Progenitor cell of endocrine pancreas (in vitro differentiated cells): Measurements from ENCODE around the gene GARS1. TPM values are rescaled to one million over a fixed set of nuclear protein-coding genes. Genes with fewer than 3 reads are reported as not detected.

Experiments
- DNase-seq: peaks from one replicate; pipeline ENCODE4 v3.0.0; 2021; ENCODE audit warnings: low spot score; ENCODE audit not compliant: unreplicated experiment
- H3K27ac Mint-ChIP-seq: 2 replicates; pipeline ENCODE4 v1.8.0; 2021; ENCODE audit warnings: mild to moderate bottlenecking, moderate library complexity, mixed read lengths
- H3K27me3 Mint-ChIP-seq: 2 replicates; pipeline ENCODE4 v1.8.0; 2021; ENCODE audit warnings: mixed read lengths
- H3K36me3 Mint-ChIP-seq: 2 replicates; pipeline ENCODE4 v1.8.0; 2022; ENCODE audit warnings: mixed read lengths; ENCODE audit not compliant: insufficient read depth
- H3K4me1 Mint-ChIP-seq: 2 replicates; pipeline ENCODE4 v1.8.0; 2021; ENCODE audit warnings: low read depth, mixed read lengths
- H3K4me3 Mint-ChIP-seq: 2 replicates; pipeline ENCODE4 v1.8.0; 2021; ENCODE audit warnings: low read depth, mild to moderate bottlenecking, moderate library complexity, mixed read lengths
- H3K9me3 Mint-ChIP-seq: 2 replicates; pipeline ENCODE4 v1.8.0; 2021; ENCODE audit warnings: low read depth, mixed read lengths
- CTCF ChIP-seq: fragments of 200-600 bp; sonication (generic); IDR thresholded peaks from one replicate; pipeline ENCODE4 v1.5.0; 2021; ENCODE audit warnings: antibody characterized with exemption, mild to moderate bottlenecking; ENCODE audit not compliant: unreplicated experiment
- total RNA-seq: library from RNA; stranded (reverse); gene quantifications from 2 replicates; pipeline ENCODE4 v1.2.1, GENCODE V29; 2021

GARS1 gene
- total RNA-seq, 1 donor from 2014 or later, result 117 TPM

DNA sequence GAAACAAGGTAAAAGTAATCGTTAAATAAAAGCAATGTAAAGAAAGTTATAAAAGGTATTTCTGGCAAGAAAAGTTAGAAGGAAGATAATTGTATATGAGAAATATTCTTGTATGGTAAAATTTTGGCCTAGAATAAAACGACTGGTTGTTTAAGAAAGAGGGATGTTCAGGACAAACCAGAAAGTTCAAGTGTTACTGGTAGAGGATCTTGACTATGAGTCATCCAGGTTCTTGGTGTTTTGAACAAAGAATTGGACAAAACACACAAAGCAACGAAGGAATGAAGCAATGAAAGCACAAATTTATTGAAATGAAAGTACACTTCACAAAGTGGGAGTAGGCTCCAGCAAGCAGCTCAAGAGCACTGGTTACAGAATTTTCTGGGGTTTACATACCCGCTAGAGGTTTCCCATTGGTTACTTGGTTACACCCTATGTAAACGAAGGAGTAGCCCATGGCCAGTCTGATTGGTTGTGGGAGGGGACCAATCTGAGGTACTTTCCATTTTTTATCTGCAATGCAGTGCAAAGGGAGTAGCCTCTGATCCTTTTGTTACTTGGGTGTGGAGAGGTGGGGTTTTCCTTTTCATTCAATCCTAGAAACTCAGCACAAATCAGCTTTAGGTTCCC lies 22.4 kb upstream of the GARS1 start:
- H3K4me1 Mint-ChIP-seq, result no peaks in the 10 kb centered on the region
- peaks cover 39% of the 10 kb centered on the region for H3K36me3 Mint-ChIP-seq
- no peaks in the 10 kb centered on the region for H3K27me3 Mint-ChIP-seq
- H3K27ac Mint-ChIP-seq, result no peak overlapping the region
- H3K4me3 Mint-ChIP-seq, result no peak overlapping the region
- DNase-seq, result no peak
- TF ChIP-seq CTCF, result no peak
- H3K9me3 Mint-ChIP-seq, result peaks cover 31% of the 10 kb centered on the region

DNA sequence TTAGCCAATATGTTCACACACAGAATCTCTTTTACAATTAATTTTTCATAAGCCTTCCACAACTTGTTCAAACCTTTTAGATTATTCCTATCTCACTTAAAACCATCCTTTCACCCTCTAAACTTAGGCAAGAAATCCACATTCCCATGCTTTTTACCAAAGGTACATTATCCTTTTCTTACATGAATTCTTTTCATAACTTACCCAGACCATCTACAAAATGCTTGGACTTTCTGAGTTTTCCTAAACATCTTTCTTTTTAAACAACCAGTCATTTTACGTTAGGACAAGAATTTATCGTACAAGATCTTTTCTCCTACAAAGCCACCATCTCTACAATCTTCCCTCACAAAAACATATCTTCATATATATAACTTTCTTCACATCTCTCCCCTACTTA lies 18.8 kb upstream of the GARS1 start:
- DNase-seq, result no peak
- peaks cover 61% of the 10 kb centered on the region for H3K36me3 Mint-ChIP-seq
- no peaks in the 10 kb centered on the region for H3K27me3 Mint-ChIP-seq
- H3K27ac Mint-ChIP-seq, result no peak overlapping the region
- TF ChIP-seq CTCF, result no peak
- H3K4me3 Mint-ChIP-seq, result no peak overlapping the region
- H3K4me1 Mint-ChIP-seq, result no peaks in the 10 kb centered on the region
- peaks cover 46% of the 10 kb centered on the region for H3K9me3 Mint-ChIP-seq

GRCh38 chr7:30583181-30583580 lies 11.5 kb upstream of the GARS1 start:
- H3K9me3 Mint-ChIP-seq, result peaks cover 20% of the 10 kb centered on the region
- no peak for DNase-seq

DNA sequence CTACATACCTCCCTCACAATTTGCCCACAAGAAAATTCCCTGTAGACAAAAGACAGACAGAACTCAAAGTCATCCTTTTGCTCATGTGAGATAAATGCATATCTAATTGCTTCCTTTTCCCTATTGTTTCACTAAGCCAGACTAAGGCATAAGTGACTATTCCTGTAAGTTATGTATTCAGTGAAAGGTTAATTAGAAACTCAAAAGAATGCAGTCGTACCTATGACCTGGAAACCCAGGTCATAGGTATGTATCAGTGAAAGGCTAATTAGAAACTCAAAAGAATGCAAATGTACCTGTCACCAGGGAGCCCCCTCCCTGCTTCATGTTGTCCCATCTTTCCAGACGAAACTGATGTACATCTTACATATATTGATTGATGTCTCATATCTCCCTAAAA lies 10.3 kb upstream of the GARS1 start:
- peaks cover 43% of the 10 kb centered on the region for H3K36me3 Mint-ChIP-seq
- no peak for TF ChIP-seq CTCF
- H3K27ac Mint-ChIP-seq, result no peak overlapping the region
- no peaks in the 10 kb centered on the region for H3K4me1 Mint-ChIP-seq
- H3K9me3 Mint-ChIP-seq, result peaks cover 11% of the 10 kb centered on the region
- no peaks in the 10 kb centered on the region for H3K27me3 Mint-ChIP-seq
- no peak for DNase-seq
- no peak overlapping the region for H3K4me3 Mint-ChIP-seq

More at GRCh38 chr7:30583181-30583580, 11.5 kb upstream of the GARS1 start:
- Mint-ChIP-seq H3K36me3 (peaks cover 51% of the 10 kb centered on the region), H3K4me1 (no peaks in the 10 kb centered on the region), H3K4me3 (no peak overlapping the region), H3K27ac (no peak overlapping the region), H3K27me3 (no peaks in the 10 kb centered on the region)
- no peak for TF ChIP-seq CTCF

GRCh38 chr7:30584965-30585364 lies 9.7 kb upstream of the GARS1 start:
- no peaks in the 10 kb centered on the region for H3K27me3 Mint-ChIP-seq
- peaks cover 11% of the 10 kb centered on the region for H3K9me3 Mint-ChIP-seq
- peaks cover 41% of the 10 kb centered on the region for H3K36me3 Mint-ChIP-seq
- no peak for TF ChIP-seq CTCF
- no peak for DNase-seq
- no peak overlapping the region for H3K4me3 Mint-ChIP-seq
- H3K27ac Mint-ChIP-seq, result no peak overlapping the region
- no peaks in the 10 kb centered on the region for H3K4me1 Mint-ChIP-seq
